Fibroblast of lung (primary cell): Measurements from ENCODE around the gene TMEM138. TPM values are rescaled to one million over a fixed set of nuclear protein-coding genes. Genes with fewer than 3 reads are reported as not detected.

Source experiments
- DNase-seq, 2 donors: peaks; one replicate each; pipeline versions ENCODE4 v3.0.0 to v3.0.0-alpha.2; 2010; ENCODE audit warnings: low read depth in 2 of 2
- H2AFZ ChIP-seq: 2 replicates; pipeline ENCODE4 v1.5.1; 2012; ENCODE audit warnings: low read length, control low read depth, inconsistent platforms
- H3K27ac ChIP-seq: 2 replicates; pipeline ENCODE4 v1.5.1; 2011; ENCODE audit warnings: low read length, control low read depth; ENCODE audit not compliant: insufficient read depth
- H3K27me3 ChIP-seq: 2 replicates; pipeline ENCODE4 v1.5.1; 2011; ENCODE audit warnings: mild to moderate bottlenecking, low read length; ENCODE audit not compliant: control insufficient read depth, insufficient read depth
- H3K36me3 ChIP-seq: 2 replicates; pipeline ENCODE4 v1.5.1; 2011; ENCODE audit warnings: low read length; ENCODE audit not compliant: control insufficient read depth, insufficient read depth
- H3K4me1 ChIP-seq: 2 replicates; pipeline ENCODE4 v1.5.1; 2011; ENCODE audit warnings: low read length; ENCODE audit not compliant: control insufficient read depth, insufficient read depth; ENCODE audit errors: extremely low read depth
- H3K4me2 ChIP-seq: 2 replicates; pipeline ENCODE4 v1.5.1; 2011; ENCODE audit warnings: low read length, control low read depth; ENCODE audit not compliant: insufficient read depth; ENCODE audit errors: extremely low read depth
- H3K4me3 ChIP-seq, 4 experiments: fragments of 200-600 bp in 1 of 4; sonication (generic) in 1 of 4; replicated peaks in 1 of 4; 2 replicates each; pipeline ENCODE4 v1.5.1; 2011 to 2016; ENCODE audit warnings: low read length in 4 of 4, low read depth in 3 of 4, mild to moderate bottlenecking in 3 of 4, control low read depth in 2 of 4, inconsistent platforms in 1 of 4, mixed read lengths in 1 of 4; ENCODE audit not compliant: insufficient read depth in 1 of 4; ENCODE audit errors: control extremely low read depth in 1 of 4
- H3K79me2 ChIP-seq: 2 replicates; pipeline ENCODE4 v1.5.1; 2012; ENCODE audit warnings: mild to moderate bottlenecking, low read length, inconsistent platforms; ENCODE audit not compliant: control insufficient read depth, insufficient read depth
- H3K9ac ChIP-seq: 2 replicates; pipeline ENCODE4 v1.5.1; 2011; ENCODE audit warnings: mild to moderate bottlenecking, low read length, control low read depth; ENCODE audit not compliant: insufficient read depth
- H3K9me3 ChIP-seq: 2 replicates; pipeline ENCODE4 v1.5.1; 2012; ENCODE audit warnings: low read depth, low read length; ENCODE audit not compliant: control insufficient read depth, insufficient read depth
- H4K20me1 ChIP-seq: 2 replicates; pipeline ENCODE4 v1.5.1; 2011; ENCODE audit warnings: low read length; ENCODE audit not compliant: control insufficient read depth, insufficient read depth; ENCODE audit errors: extremely low read depth
- EZH2 ChIP-seq: IDR thresholded peaks from 2 replicates; pipeline ENCODE4 v1.5.1; 2012; ENCODE audit warnings: low read length, control low read depth, mild to moderate bottlenecking; ENCODE audit errors: missing control alignments
- polyA plus RNA-seq, 2 donors: library from polyadenylated mRNA; depleted of rRNA in 1 of 2; stranded (reverse) in 1 of 2; unstranded in 1 of 2; fragments of >200 nt; gene quantifications; 2 replicates each; pipeline ENCODE4 v1.2.1, GENCODE V29; 2011 to 2012; ENCODE audit warnings: missing spikeins in 1 of 2
- total RNA-seq: library from RNA; depleted of rRNA; stranded (reverse); fragments of >200 nt; gene quantifications from 2 replicates; pipeline ENCODE4 v1.2.1, GENCODE V29; 2014
- TF ChIP-seq, protein P1 (sequence below), 2 donors: IDR thresholded peaks in 1 of 2; conservative IDR thresholded peaks in 1 of 2; 1 replicate in 1 of 2; 2 replicates in 1 of 2; pipeline ENCODE4 v1.5.1; 2011 to 2012; ENCODE audit warnings: low read length in 2 of 2, control low read depth in 1 of 2, inconsistent platforms in 1 of 2, low read depth in 1 of 2, mild to moderate bottlenecking in 1 of 2

Gene TMEM138
- total and polyA plus RNA-seq, 2 donors (not counting 1 experiment from before 2014, with no cell fraction given): 30.2 to 95.9 TPM

DNA sequence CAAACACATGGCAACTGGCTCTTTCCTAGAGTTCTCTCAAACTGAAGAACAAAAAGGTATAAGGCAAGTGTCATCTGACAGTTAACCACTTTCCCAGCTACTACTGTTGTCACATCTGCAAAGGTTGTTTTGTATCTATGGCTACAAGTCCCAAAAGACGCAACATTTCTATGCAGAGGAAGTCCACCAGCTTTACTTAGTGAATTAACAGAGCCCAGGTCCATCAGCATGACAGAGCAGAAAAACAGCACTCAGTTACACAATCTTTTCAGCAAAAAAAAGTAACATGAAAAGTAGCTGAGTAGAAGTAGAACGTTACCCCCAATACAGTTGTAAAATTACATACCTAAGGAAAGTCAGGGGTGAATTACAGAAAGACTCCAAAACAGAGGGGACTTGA is 55.5 kb downstream of the TMEM138 start:
- Histone ChIP-seq H3K36me3 (peaks cover 34% of the 10 kb centered on the region), H3K4me3 (no peak overlapping the region), H3K27ac (peak overlapping the region; percentile 28), H3K9me3 (no peaks in the 10 kb centered on the region), H3K9ac (no peak overlapping the region), H3K4me2 (no peak overlapping the region), H3K4me1 (no peaks in the 10 kb centered on the region), H4K20me1 (no peaks in the 10 kb centered on the region), H3K79me2 (peaks cover 17% of the 10 kb centered on the region), H2AFZ (no peak overlapping the region), H3K27me3 (no peaks in the 10 kb centered on the region)
- TF ChIP-seq EZH2: no peak
- TF ChIP-seq, protein P1, sequence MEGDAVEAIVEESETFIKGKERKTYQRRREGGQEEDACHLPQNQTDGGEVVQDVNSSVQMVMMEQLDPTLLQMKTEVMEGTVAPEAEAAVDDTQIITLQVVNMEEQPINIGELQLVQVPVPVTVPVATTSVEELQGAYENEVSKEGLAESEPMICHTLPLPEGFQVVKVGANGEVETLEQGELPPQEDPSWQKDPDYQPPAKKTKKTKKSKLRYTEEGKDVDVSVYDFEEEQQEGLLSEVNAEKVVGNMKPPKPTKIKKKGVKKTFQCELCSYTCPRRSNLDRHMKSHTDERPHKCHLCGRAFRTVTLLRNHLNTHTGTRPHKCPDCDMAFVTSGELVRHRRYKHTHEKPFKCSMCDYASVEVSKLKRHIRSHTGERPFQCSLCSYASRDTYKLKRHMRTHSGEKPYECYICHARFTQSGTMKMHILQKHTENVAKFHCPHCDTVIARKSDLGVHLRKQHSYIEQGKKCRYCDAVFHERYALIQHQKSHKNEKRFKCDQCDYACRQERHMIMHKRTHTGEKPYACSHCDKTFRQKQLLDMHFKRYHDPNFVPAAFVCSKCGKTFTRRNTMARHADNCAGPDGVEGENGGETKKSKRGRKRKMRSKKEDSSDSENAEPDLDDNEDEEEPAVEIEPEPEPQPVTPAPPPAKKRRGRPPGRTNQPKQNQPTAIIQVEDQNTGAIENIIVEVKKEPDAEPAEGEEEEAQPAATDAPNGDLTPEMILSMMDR (conservative IDR thresholded peaks at IDR 0.05 in 1 of 2, IDR thresholded peaks at IDR 0.05 in 1 of 2; ENCODE audit: low read depth in 1 of 2, low read length in 2 of 2): no peak
- DNase-seq: peak in 1 of 2 donors; percentile 5

DNA sequence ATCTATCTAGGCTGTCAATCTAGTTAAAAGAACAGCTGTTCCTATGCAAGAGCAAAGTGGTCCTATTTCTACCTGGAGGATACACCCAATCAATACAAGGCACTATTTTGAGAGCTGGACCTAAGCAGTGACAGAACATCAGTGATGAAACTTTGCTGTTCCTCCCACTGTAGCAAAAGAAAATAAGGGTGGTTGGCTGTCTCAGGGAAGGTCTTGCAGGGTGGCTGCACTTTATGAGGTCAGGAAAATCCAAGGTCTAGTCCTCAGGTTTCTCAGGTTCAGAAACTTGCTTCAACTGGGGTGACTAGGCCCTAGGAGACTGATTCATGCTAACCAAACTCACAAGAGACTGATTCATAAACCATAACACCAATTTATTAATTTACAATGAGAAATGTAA is 56.0 kb downstream of the TMEM138 start:
- H3K36me3 ChIP-seq: peaks cover 34% of the 10 kb centered on the region
- no peak overlapping the region for H3K4me3 ChIP-seq
- peak overlapping the region; percentile 28 for H3K27ac ChIP-seq
- no peaks in the 10 kb centered on the region for H3K27me3 ChIP-seq
- H2AFZ ChIP-seq: no peak overlapping the region
- peaks cover 19% of the 10 kb centered on the region for H3K79me2 ChIP-seq
- H3K4me2 ChIP-seq: no peak overlapping the region
- no peak overlapping the region for H3K9ac ChIP-seq
- H4K20me1 ChIP-seq: no peaks in the 10 kb centered on the region
- H3K9me3 ChIP-seq: no peaks in the 10 kb centered on the region
- no peak for DNase-seq
- TF ChIP-seq, protein P1 (conservative IDR thresholded peaks at IDR 0.05 in 1 of 2, IDR thresholded peaks at IDR 0.05 in 1 of 2; ENCODE audit: low read depth in 1 of 2, low read length in 2 of 2): no peak
- TF ChIP-seq EZH2: no peak
- H3K4me1 ChIP-seq: no peaks in the 10 kb centered on the region

Other genes with a start within 250 kb of the TMEM138 start
- gene VPS37C, start 200.9 kb upstream of the TMEM138 start, total RNA-seq: 7.2 and 7.6 TPM in 2 replicates
- gene VPS37C, start 200.9 kb upstream of the TMEM138 start, polyA plus RNA-seq: 9.9 and 10.7 TPM in 2 replicates
- 4.3 TPM in 1 of 2 replicates, not detected in the other for gene PGA3, start 158.9 kb upstream of the TMEM138 start, total RNA-seq
- gene PGA3, start 158.9 kb upstream of the TMEM138 start, polyA plus RNA-seq: 0.24 and 0.35 TPM in 2 replicates
- gene PGA4, start 140.0 kb upstream of the TMEM138 start, total RNA-seq: 2.3 TPM in 1 of 2 replicates, not detected in the other
- 0.28 TPM in 1 of 2 replicates, not detected in the other for gene PGA4, start 140.0 kb upstream of the TMEM138 start, polyA plus RNA-seq
- 3.3 TPM in 1 of 2 replicates, not detected in the other for gene PGA5, start 121.2 kb upstream of the TMEM138 start, total RNA-seq
- 0.18 and 1.3 TPM in 2 replicates for gene PGA5, start 121.2 kb upstream of the TMEM138 start, polyA plus RNA-seq
- 1.5 and 1.7 TPM in 2 replicates for gene VWCE, start 67.1 kb upstream of the TMEM138 start, total RNA-seq
- 0.30 and 0.68 TPM in 2 replicates for gene VWCE, start 67.1 kb upstream of the TMEM138 start, polyA plus RNA-seq
- 241 and 282 TPM in 2 replicates for gene DDB1, start 29.3 kb upstream of the TMEM138 start, total RNA-seq
- gene DDB1, start 29.3 kb upstream of the TMEM138 start, polyA plus RNA-seq: 289 and 298 TPM in 2 replicates
- 15.9 and 27.1 TPM in 2 replicates for gene TKFC, start 29.1 kb upstream of the TMEM138 start, total RNA-seq
- 11.5 and 15.9 TPM in 2 replicates for gene TKFC, start 29.1 kb upstream of the TMEM138 start, polyA plus RNA-seq
- 39.3 and 65.1 TPM in 2 replicates for gene CYB561A3, start 492 bp upstream of the TMEM138 start, total RNA-seq
- 43.9 and 48.3 TPM in 2 replicates for gene CYB561A3, start 492 bp upstream of the TMEM138 start, polyA plus RNA-seq
- 10.4 and 12.3 TPM in 2 replicates for gene TMEM216, start 30.2 kb downstream of the TMEM138 start, total RNA-seq
- gene TMEM216, start 30.2 kb downstream of the TMEM138 start, polyA plus RNA-seq: 14.1 and 18.4 TPM in 2 replicates
- 14.4 and 18.0 TPM in 2 replicates for gene CPSF7, start 67.6 kb downstream of the TMEM138 start, total RNA-seq
- 38.1 and 53.6 TPM in 2 replicates for gene CPSF7, start 67.6 kb downstream of the TMEM138 start, polyA plus RNA-seq
- 34.4 and 61.8 TPM in 2 replicates for gene SDHAF2, start 67.8 kb downstream of the TMEM138 start, total RNA-seq
- 65.3 and 68.8 TPM in 2 replicates for gene SDHAF2, start 67.8 kb downstream of the TMEM138 start, polyA plus RNA-seq
- under 0.01 and 0.17 TPM in 2 replicates for gene LRRC10B, start 146.4 kb downstream of the TMEM138 start, total RNA-seq
- gene LRRC10B, start 146.4 kb downstream of the TMEM138 start, polyA plus RNA-seq: 0.02 TPM in 1 of 2 replicates, not detected in the other
- 9.2 and 25.9 TPM in 2 replicates for gene SYT7, start 218.7 kb downstream of the TMEM138 start, total RNA-seq
- 2.5 and 7.1 TPM in 2 replicates for gene SYT7, start 218.7 kb downstream of the TMEM138 start, polyA plus RNA-seq